K562 (cell line): Measurements from ENCODE around the gene CNTF. TPM values are rescaled to one million over a fixed set of nuclear protein-coding genes. Genes with fewer than 3 reads are reported as not detected.

Experiments
- CEBPG ChIP-seq, 3 experiments: fragments of 200-800 bp in 1 of 3; sonication (Bioruptor generic) in 1 of 3; sonication (generic) in 1 of 3; formaldehyde crosslinking in 1 of 3; IDR thresholded peaks in 2 of 3; conservative IDR thresholded peaks in 1 of 3; 2 replicates each; pipeline versions ENCODE4 v1.6.1 to v1.8.0; 2016 to 2022; ENCODE audit warnings: missing compliant biosample characterization in 2 of 3, missing genetic modification characterization in 2 of 3, mild to moderate bottlenecking in 1 of 3, missing genetic modification reagents in 1 of 3
- ETV6 ChIP-seq, 3 experiments: fragments of 150-350 bp in 1 of 3; sonication (generic) in 1 of 3; formaldehyde crosslinking in 1 of 3; IDR thresholded peaks; 2 replicates each; pipeline versions ENCODE4 v1.6.1 to v1.8.0; 2014 to 2022; ENCODE audit warnings: borderline replicate concordance in 2 of 3, low read depth in 2 of 3, antibody characterized with exemption in 1 of 3, low read length in 1 of 3, mild to moderate bottlenecking in 1 of 3, missing genetic modification reagents in 1 of 3
- NFATC3 ChIP-seq: fragments of 450-650 bp; IDR thresholded peaks from 2 replicates; pipeline ENCODE4 v1.6.1; 2017; ENCODE audit warnings: mild to moderate bottlenecking
- PML ChIP-seq: IDR thresholded peaks from 2 replicates; pipeline ENCODE4 v1.6.1; 2012; ENCODE audit warnings: low read length, inconsistent platforms
- SIRT6 ChIP-seq: IDR thresholded peaks from one replicate; pipeline ENCODE4 v1.6.1; 2012; ENCODE audit warnings: low read depth, mild to moderate bottlenecking, control low read depth, inconsistent platforms, low read length, moderate library complexity
- ZFX ChIP-seq: sonication (generic); formaldehyde crosslinking; IDR thresholded peaks from 2 replicates; pipeline ENCODE4 v1.8.0; 2022; ENCODE audit warnings: mild to moderate bottlenecking, missing genetic modification reagents, moderate library complexity
- ZNF324 ChIP-seq: fragments of 250-450 bp; sonication (Bioruptor Pico); IDR thresholded peaks from 2 replicates; pipeline ENCODE4 v1.4.0; 2020; ENCODE audit warnings: mild to moderate bottlenecking
- ZNF785 ChIP-seq: fragments of 250-450 bp; sonication (Bioruptor Pico); IDR thresholded peaks from 2 replicates; pipeline ENCODE4 v1.4.0; 2020; ENCODE audit warnings: mild to moderate bottlenecking
- ZNF79 ChIP-seq: fragments of 250-450 bp; sonication (Bioruptor Pico); IDR thresholded peaks from 2 replicates; pipeline ENCODE4 v1.4.0; 2020; ENCODE audit warnings: low read depth, mild to moderate bottlenecking, moderate library complexity
- polyA plus RNA-seq, 8 experiments: library from polyadenylated mRNA; depleted of rRNA in 4 of 8; stranded (reverse) in 5 of 8; unstranded in 3 of 8; fragments of >200 nt; fragmentation: Nextera tagmentation in 2 of 8; fragmentation: Illumina TruSeq in 1 of 8; extraction: Ambion mirVana in 2 of 8; extraction: Trizol in 1 of 8; gene quantifications; 2 replicates each; pipeline versions ENCODE4 v1.2.1 to v1.2.3, GENCODE V29; 2011 to 2014; ENCODE audit warnings: inconsistent platforms in 1 of 8, missing spikeins in 1 of 8
- total RNA-seq, 7 experiments: library from RNA; depleted of rRNA in 6 of 7; stranded (reverse); fragments of >200 nt in 6 of 7; fragmentation: Illumina TruSeq in 2 of 7; extraction: Trizol in 2 of 7; gene quantifications; 2 replicates each; pipeline versions ENCODE4 v1.2.1 to v1.2.3, GENCODE V29; 2011 to 2021; ENCODE audit warnings: low replicate concordance in 1 of 7
- TF ChIP-seq, protein P1 (sequence below), 2 experiments: fragments of 450-650 bp in 1 of 2; sonication (generic) in 1 of 2; formaldehyde crosslinking in 1 of 2; IDR thresholded peaks; 2 replicates each; pipeline versions ENCODE4 v1.7.1 to v1.9.0; 2016 to 2022; ENCODE audit warnings: inconsistent platforms in 1 of 2, mild to moderate bottlenecking in 1 of 2, missing genetic modification reagents in 1 of 2
- TF ChIP-seq, protein P2 (sequence below): IDR thresholded peaks from 3 replicates; pipeline ENCODE4 v1.6.1; 2011; ENCODE audit warnings: borderline replicate concordance, mild to moderate bottlenecking, moderate library complexity; ENCODE audit not compliant: insufficient read length; ENCODE audit errors: extremely low read depth

The CNTF gene
- total and polyA plus RNA-seq, 9 of the 15 experiments (the other 6 are each of a cell fraction or from before 2014, with no cell fraction given) = 0.17 to 5.0 (median 2.3) TPM

DNA sequence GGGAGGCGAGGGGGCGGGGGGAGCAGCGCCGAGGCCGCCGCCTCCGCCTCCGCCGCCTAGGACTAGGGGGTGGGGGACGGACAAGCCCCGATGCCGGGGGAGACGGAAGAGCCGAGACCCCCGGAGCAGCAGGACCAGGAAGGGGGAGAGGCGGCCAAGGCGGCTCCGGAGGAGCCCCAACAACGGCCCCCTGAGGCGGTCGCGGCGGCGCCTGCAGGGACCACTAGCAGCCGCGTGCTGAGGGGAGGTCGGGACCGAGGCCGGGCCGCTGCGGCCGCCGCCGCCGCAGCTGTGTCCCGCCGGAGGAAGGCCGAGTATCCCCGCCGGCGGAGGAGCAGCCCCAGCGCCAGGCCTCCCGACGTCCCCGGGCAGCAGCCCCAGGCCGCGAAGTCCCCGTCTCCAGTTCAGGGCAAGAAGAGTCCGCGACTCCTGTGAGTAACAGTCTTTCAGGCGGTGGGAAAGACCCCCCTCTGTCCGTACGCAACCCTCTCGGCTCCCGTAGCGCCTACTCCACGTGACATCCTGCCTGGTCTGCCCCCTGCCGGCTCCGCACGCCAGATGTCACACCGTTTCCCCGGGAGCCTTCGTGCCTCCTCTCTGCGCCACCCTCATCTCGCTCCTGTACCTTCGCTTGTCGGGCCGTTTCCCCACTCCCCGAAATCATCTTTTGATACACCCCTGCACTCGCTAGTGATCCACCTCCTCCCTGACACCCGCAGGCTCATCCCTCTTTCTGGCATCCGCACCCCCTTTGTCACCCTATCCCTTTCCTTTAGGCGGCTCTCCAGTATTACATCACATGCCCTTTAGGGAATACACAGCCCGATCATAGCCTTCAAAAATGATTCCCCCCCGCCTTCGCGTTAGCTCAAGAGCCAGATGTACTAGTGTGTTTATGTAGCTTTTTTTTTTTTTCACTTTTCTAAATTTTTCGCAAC is 43.0 kb upstream of the CNTF start (continued):
- TF ChIP-seq, protein P1, sequence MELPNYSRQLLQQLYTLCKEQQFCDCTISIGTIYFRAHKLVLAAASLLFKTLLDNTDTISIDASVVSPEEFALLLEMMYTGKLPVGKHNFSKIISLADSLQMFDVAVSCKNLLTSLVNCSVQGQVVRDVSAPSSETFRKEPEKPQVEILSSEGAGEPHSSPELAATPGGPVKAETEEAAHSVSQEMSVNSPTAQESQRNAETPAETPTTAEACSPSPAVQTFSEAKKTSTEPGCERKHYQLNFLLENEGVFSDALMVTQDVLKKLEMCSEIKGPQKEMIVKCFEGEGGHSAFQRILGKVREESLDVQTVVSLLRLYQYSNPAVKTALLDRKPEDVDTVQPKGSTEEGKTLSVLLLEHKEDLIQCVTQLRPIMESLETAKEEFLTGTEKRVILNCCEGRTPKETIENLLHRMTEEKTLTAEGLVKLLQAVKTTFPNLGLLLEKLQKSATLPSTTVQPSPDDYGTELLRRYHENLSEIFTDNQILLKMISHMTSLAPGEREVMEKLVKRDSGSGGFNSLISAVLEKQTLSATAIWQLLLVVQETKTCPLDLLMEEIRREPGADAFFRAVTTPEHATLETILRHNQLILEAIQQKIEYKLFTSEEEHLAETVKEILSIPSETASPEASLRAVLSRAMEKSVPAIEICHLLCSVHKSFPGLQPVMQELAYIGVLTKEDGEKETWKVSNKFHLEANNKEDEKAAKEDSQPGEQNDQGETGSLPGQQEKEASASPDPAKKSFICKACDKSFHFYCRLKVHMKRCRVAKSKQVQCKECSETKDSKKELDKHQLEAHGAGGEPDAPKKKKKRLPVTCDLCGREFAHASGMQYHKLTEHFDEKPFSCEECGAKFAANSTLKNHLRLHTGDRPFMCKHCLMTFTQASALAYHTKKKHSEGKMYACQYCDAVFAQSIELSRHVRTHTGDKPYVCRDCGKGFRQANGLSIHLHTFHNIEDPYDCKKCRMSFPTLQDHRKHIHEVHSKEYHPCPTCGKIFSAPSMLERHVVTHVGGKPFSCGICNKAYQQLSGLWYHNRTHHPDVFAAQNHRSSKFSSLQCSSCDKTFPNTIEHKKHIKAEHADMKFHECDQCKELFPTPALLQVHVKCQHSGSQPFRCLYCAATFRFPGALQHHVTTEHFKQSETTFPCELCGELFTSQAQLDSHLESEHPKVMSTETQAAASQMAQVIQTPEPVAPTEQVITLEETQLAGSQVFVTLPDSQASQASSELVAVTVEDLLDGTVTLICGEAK (IDR thresholded peaks at IDR 0.05) = peak; percentile 69
- TF ChIP-seq, protein P1 (CRISPR knock-in tag; IDR thresholded peaks at IDR 0.05) = no peak
- TF ChIP-seq CEBPG (CRISPR knock-in tag; IDR thresholded peaks at IDR 0.05) (peak; percentile 70), CEBPG (tag; conservative IDR thresholded peaks at IDR 0.05 in 1 of 2, IDR thresholded peaks at IDR 0.05 in 1 of 2) (peak; percentile 80 to 93), PML (peak; percentile 59; the same call in 1 of the 2 replicates), NFATC3 (peak; percentile 54; the same call in 1 of the 2 replicates), ZNF785 (CRISPR knock-in tag) (no peak), SIRT6 (no peak), ZNF79 (CRISPR knock-in tag) (no peak), ZFX (peak; percentile 91), ETV6 (IDR thresholded peaks at IDR 0.05; ENCODE audit: borderline replicate concordance in 1 of 2, low read depth in 2 of 2, low read length in 1 of 2) (peak in 1 of 2 experiments; percentile 52; a peak in 1 of 4 replicates), ETV6 (CRISPR knock-in tag; IDR thresholded peaks at IDR 0.05; ENCODE audit: borderline replicate concordance) (no peak), ZNF324 (CRISPR knock-in tag) (no peak)
- TF ChIP-seq, protein P2, sequence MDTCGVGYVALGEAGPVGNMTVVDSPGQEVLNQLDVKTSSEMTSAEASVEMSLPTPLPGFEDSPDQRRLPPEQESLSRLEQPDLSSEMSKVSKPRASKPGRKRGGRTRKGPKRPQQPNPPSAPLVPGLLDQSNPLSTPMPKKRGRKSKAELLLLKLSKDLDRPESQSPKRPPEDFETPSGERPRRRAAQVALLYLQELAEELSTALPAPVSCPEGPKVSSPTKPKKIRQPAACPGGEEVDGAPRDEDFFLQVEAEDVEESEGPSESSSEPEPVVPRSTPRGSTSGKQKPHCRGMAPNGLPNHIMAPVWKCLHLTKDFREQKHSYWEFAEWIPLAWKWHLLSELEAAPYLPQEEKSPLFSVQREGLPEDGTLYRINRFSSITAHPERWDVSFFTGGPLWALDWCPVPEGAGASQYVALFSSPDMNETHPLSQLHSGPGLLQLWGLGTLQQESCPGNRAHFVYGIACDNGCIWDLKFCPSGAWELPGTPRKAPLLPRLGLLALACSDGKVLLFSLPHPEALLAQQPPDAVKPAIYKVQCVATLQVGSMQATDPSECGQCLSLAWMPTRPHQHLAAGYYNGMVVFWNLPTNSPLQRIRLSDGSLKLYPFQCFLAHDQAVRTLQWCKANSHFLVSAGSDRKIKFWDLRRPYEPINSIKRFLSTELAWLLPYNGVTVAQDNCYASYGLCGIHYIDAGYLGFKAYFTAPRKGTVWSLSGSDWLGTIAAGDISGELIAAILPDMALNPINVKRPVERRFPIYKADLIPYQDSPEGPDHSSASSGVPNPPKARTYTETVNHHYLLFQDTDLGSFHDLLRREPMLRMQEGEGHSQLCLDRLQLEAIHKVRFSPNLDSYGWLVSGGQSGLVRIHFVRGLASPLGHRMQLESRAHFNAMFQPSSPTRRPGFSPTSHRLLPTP = no peak
